HEK293T (cell line): Measurements from ENCODE around the gene CHST15.

Experiments used
- BHLHE40 ChIP-seq: fragments of 450-650 bp; IDR thresholded peaks from 2 replicates; pipeline ENCODE4 v1.6.1; 2016; ENCODE audit warnings: mild to moderate bottlenecking, moderate library complexity, borderline replicate concordance
- ELF4 ChIP-seq: fragments of 450-650 bp; IDR thresholded peaks from 2 replicates; pipeline ENCODE4 v1.6.1; 2017; ENCODE audit warnings: antibody characterized with exemption
- FOXA1 ChIP-seq: fragments of 450-650 bp; IDR thresholded peaks from 2 replicates; pipeline ENCODE4 v1.6.1; 2016; ENCODE audit warnings: mild to moderate bottlenecking
- FOXM1 ChIP-seq: fragments of 450-650 bp; IDR thresholded peaks from 2 replicates; pipeline ENCODE4 v1.6.1; 2017; ENCODE audit warnings: mild to moderate bottlenecking, borderline replicate concordance
- LEF1 ChIP-seq: fragments of 450-650 bp; IDR thresholded peaks from 2 replicates; pipeline ENCODE4 v1.6.1; 2017; ENCODE audit warnings: mild to moderate bottlenecking, borderline replicate concordance
- NFRKB ChIP-seq: fragments of 450-650 bp; IDR thresholded peaks from 2 replicates; pipeline ENCODE4 v1.6.1; 2016; ENCODE audit warnings: mild to moderate bottlenecking, moderate library complexity
- SP1 ChIP-seq: fragments of 450-650 bp; IDR thresholded peaks from 2 replicates; pipeline ENCODE4 v1.6.1; 2017
- ZNF384 ChIP-seq: fragments of 450-650 bp; IDR thresholded peaks from 2 replicates; pipeline ENCODE4 v1.6.1; 2016

GRCh38 chr10:123958241-123958640 is 135.2 kb downstream of the CHST15 start:
- TF ChIP-seq BHLHE40 (no peak), LEF1 (no peak), ZNF384 (no peak), FOXM1 (no peak), SP1 (no peak), NFRKB (no peak), FOXA1 (no peak), ELF4 (no peak)
